Measurements from ENCODE around the gene CNMD. TPM values are rescaled to one million over a fixed set of nuclear protein-coding genes. Genes with fewer than 3 reads are reported as not detected.

The CNMD gene
- total and polyA plus RNA-seq, 2 of the 4 experiments (the other 2 are of a cell fraction) = not detected

DNA sequence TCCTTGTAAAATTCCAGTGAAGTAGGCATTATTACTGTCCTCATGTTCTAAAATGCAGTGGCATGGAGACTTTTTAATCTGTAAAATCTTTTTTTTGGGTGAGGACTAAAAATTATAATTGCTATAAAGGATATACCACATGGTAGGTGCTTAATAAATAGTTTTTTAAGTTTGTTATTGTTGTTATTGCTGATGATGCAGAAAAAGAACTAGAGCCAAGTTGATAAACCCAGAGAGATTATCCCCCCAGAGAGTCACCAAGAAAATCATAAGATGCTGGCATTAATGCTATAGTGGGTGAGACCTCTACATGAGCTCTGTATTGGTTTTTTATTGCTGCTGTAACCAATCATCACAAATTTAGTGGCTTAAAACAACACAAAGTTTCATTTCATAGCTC lies 44.3 kb upstream of the CNMD start:
- DNase-seq (no peak), ATAC-seq (ENCODE audit: low read depth) (no peak)
- no TSS peak for BruUV-seq (replicated peaks)
- Histone ChIP-seq H3K4me3 (ENCODE audit: insufficient read depth, low read depth, low read length) (no peak overlapping the region), H3K4me2 (ENCODE audit: low read depth, low read length) (no peak overlapping the region), H3K27ac (ENCODE audit: insufficient read depth, low read length) (no peak overlapping the region), H3K9me1 (ENCODE audit: insufficient read depth, low read length) (no peaks in the 10 kb centered on the region), H3K9me3 (ENCODE audit: control insufficient read depth, insufficient read depth, low read length) (no peaks in the 10 kb centered on the region), H3K4me1 (ENCODE audit: control insufficient read depth, insufficient read depth, low read length) (no peaks in the 10 kb centered on the region), H3K9ac (ENCODE audit: low read depth, low read length) (no peak overlapping the region), H2BK120ac (ENCODE audit: low read depth, low read length) (no peak overlapping the region), H3K14ac (replicated peaks; ENCODE audit: low read depth, low read length) (no peak overlapping the region), H2AK5ac (ENCODE audit: low read depth, low read length) (no peak overlapping the region), H3K4ac (ENCODE audit: low read depth, low read length) (no peak overlapping the region), H4K91ac (ENCODE audit: insufficient read depth, low read depth, low read length) (no peak overlapping the region), H3K79me1 (ENCODE audit: low read depth in 1 of 2, low read length in 2 of 2) (no peaks in the 10 kb centered on the region), H3K18ac (ENCODE audit: low read depth, low read length) (no peak overlapping the region), H4K20me1 (ENCODE audit: insufficient read depth, low read length) (no peaks in the 10 kb centered on the region), H3K56ac (ENCODE audit: extremely low read depth, insufficient read depth, low read length) (no peak overlapping the region), H2BK20ac (ENCODE audit: low read depth, low read length) (no peak overlapping the region), H2BK15ac (ENCODE audit: low read depth, low read length) (no peak overlapping the region), H4K8ac (ENCODE audit: low read depth in 2 of 2, low read length in 2 of 2) (no peak overlapping the region), H2AK9ac (replicated peaks; ENCODE audit: low read depth, low read length, poor library complexity) (no peak overlapping the region), H3K23ac (ENCODE audit: low read depth, low read length) (no peak overlapping the region), H3K36me3 (ENCODE audit: control insufficient read depth, insufficient read depth, low read length) (no peaks in the 10 kb centered on the region), H2BK5ac (ENCODE audit: low read depth, low read length, poor library complexity, severe bottlenecking) (no peak overlapping the region), H4K5ac (ENCODE audit: low read depth, low read length) (no peak overlapping the region), H3K27me3 (ENCODE audit: control insufficient read depth, insufficient read depth, low read length) (no peaks in the 10 kb centered on the region), H2AFZ (replicated peaks; ENCODE audit: low read length, poor library complexity) (no peak overlapping the region)
- POLR2A ChIA-PET (ENCODE audit: unreplicated experiment) = no interaction called here
- CTCF ChIA-PET = no interaction called here
- dilution Hi-C loops (cut with HindIII; ENCODE audit: low sequenced_read_pairs, unreplicated experiment) (no loop called here), in situ Hi-C loops (cut with MboI; ENCODE audit: low sequenced_read_pairs) (no loop called here), intact Hi-C loops (cut with micrococcal nuclease) (no loop called here)
- peak; percentile 83 for TF ChIP-seq MAFK (IDR thresholded peaks at IDR 0.05; ENCODE audit: low read depth, low read length)
- TF ChIP-seq, protein P1, sequence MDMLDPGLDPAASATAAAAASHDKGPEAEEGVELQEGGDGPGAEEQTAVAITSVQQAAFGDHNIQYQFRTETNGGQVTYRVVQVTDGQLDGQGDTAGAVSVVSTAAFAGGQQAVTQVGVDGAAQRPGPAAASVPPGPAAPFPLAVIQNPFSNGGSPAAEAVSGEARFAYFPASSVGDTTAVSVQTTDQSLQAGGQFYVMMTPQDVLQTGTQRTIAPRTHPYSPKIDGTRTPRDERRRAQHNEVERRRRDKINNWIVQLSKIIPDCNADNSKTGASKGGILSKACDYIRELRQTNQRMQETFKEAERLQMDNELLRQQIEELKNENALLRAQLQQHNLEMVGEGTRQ (IDR thresholded peaks at IDR 0.05; ENCODE audit: low read depth, low read length) = no peak
